HepG2 (cell line): Measurements from ENCODE around the gene TRPV4. TPM values are rescaled to one million over a fixed set of nuclear protein-coding genes. Genes with fewer than 3 reads are reported as not detected.

Experiments used
- ATAC-seq: fragments of 200-7000 bp; cut with Tn5 transposase; 3 replicates; pipeline ENCODE4 v1.9.1; 2020; ENCODE audit warnings: mild to moderate bottlenecking, moderate library complexity
- BruUV-seq: library from RNA; stranded (reverse); fragments of 400-500 nt; replicated peaks from 2 replicates; lab custom pipeline; 2021; lab: Mats Ljungman, UMichigan
- CTCF ChIA-PET: fragments of 300-600 bp; formaldehyde crosslinking; extraction: SDS; loops from one replicate; lab custom pipeline; 2021; ENCODE audit warnings: low total read pairs, inconsistent platforms, low intra/inter-chr PET ratio; lab: Yijun Ruan, JAX
- POLR2A ChIA-PET: fragments of 350-600 bp; sonication (Branson Sonifier 250); formaldehyde crosslinking; loops from one replicate; lab custom pipeline; 2020; ENCODE audit warnings: antibody characterized with exemption, inconsistent platforms; lab: Yijun Ruan, JAX
- DNase-seq: peaks from one replicate; pipeline ENCODE4 v3.0.0-alpha.2; 2015; ENCODE audit warnings: low spot score
- FAIRE-seq: peaks from 3 replicates; lab custom pipeline; 2011; peaks lifted over from hg19 to GRCh38; lab: Jason Lieb, UNC
- H2AFZ ChIP-seq: one replicate; pipeline ENCODE4 v1.6.1; 2011; ENCODE audit warnings: low read length, inconsistent platforms
- H3K27ac ChIP-seq: fragments of 300-600 bp; 3 replicates; pipeline ENCODE4 v1.8.0; 2011; ENCODE audit warnings: mixed run types, mild to moderate bottlenecking, mixed read lengths, low read length, inconsistent platforms; ENCODE audit not compliant: insufficient read depth; ENCODE audit errors: extremely low read length
- H3K27me3 ChIP-seq, 2 experiments: fragments of 200-600 bp in 1 of 2; 2 replicates in 1 of 2; 3 replicates in 1 of 2; pipeline versions ENCODE4 v1.6.0 to v1.8.0; 2011; ENCODE audit warnings: low read length in 2 of 2, mild to moderate bottlenecking in 2 of 2, moderate library complexity in 2 of 2, inconsistent platforms in 1 of 2; ENCODE audit not compliant: insufficient read depth in 2 of 2, control insufficient read depth in 1 of 2
- H3K36me3 ChIP-seq, 2 experiments: fragments of 200-600 bp in 1 of 2; replicated peaks in 1 of 2; 2 replicates in 1 of 2; 3 replicates in 1 of 2; pipeline versions ENCODE4 v1.5.1 to v1.8.0; 2011; ENCODE audit warnings: low read length in 2 of 2, inconsistent platforms in 1 of 2; ENCODE audit not compliant: insufficient read depth in 2 of 2, control insufficient read depth in 1 of 2
- H3K4me1 ChIP-seq: 2 replicates; pipeline ENCODE4 v1.5.1; 2012; ENCODE audit warnings: low read length, inconsistent platforms; ENCODE audit not compliant: insufficient read depth
- H3K4me2 ChIP-seq: 2 replicates; pipeline ENCODE4 v1.6.0; 2011; ENCODE audit warnings: low read depth, low read length, inconsistent platforms
- H3K4me3 ChIP-seq, 3 experiments: fragments of 200-600 bp in 1 of 3; sonication (generic), shearing (Covaris generic) in 1 of 3; replicated peaks in 1 of 3; 2 replicates each; pipeline ENCODE4 v1.5.1; 2011 to 2016; ENCODE audit warnings: low read length in 3 of 3, inconsistent platforms in 2 of 3, low read depth in 2 of 3, mild to moderate bottlenecking in 2 of 3, control low read depth in 1 of 3, mixed read lengths in 1 of 3; ENCODE audit not compliant: insufficient read depth in 1 of 3
- H3K79me2 ChIP-seq: one replicate; pipeline ENCODE4 v1.6.1; 2011; ENCODE audit warnings: low read length, inconsistent platforms; ENCODE audit not compliant: insufficient read depth
- H3K9ac ChIP-seq: 2 replicates; pipeline ENCODE4 v1.6.0; 2011; ENCODE audit warnings: mild to moderate bottlenecking, low read depth, low read length, inconsistent platforms; ENCODE audit not compliant: insufficient read depth
- H3K9me3 ChIP-seq: 2 replicates; pipeline ENCODE4 v1.5.1; 2012; ENCODE audit warnings: mild to moderate bottlenecking, low read length
- H4K20me1 ChIP-seq: 2 replicates; pipeline ENCODE4 v1.6.0; 2011; ENCODE audit warnings: inconsistent platforms, mild to moderate bottlenecking, low read length, moderate library complexity; ENCODE audit not compliant: insufficient read depth
- REST ChIP-seq, 2 experiments: IDR thresholded peaks; 2 replicates each; pipeline ENCODE4 v1.6.1; 2011 to 2012; ENCODE audit warnings: low read length in 2 of 2, borderline replicate concordance in 1 of 2, low read depth in 1 of 2, mild to moderate bottlenecking in 1 of 2, moderate library complexity in 1 of 2
- THAP8 ChIP-seq: sonication (generic); formaldehyde crosslinking; IDR thresholded peaks from 2 replicates; pipeline ENCODE4 v1.5.1; 2020; ENCODE audit warnings: missing genetic modification reagents, mild to moderate bottlenecking, borderline replicate concordance
- WGBS: methylation state at CpG from one replicate; pipeline ENCODE4 v1.1.6; 2017; ENCODE audit warnings: low lambda C conversion rate; 5-methylcytosine and 5-hydroxymethylcytosine counted together
- in situ Hi-C: cut with HindIII; loops from 2 replicates; pipeline ENCODE4 v1.10.0; 2017; ENCODE audit warnings: low pct_unique_long_range_greater_than_20kb; ENCODE audit not compliant: extremely low pct_ligation_motif_present
- intact Hi-C: fragments of 100-400 bp; cut with micrococcal nuclease; formaldehyde crosslinking; loops from one replicate; pipeline ENCODE4 v1.10.0; 2022; ENCODE audit not compliant: unreplicated experiment
- polyA plus RNA-seq, 8 experiments: library from polyadenylated mRNA; depleted of rRNA in 3 of 8; stranded (reverse) in 7 of 8; unstranded in 1 of 8; fragments of >200 nt; fragmentation: Illumina TruSeq in 4 of 8; extraction: Trizol in 4 of 8; gene quantifications; 2 replicates each; pipeline versions ENCODE4 v1.2.1 to v1.2.3, GENCODE V29; 2011 to 2016; ENCODE audit warnings: low read depth in 4 of 8, missing spikeins in 1 of 8, mixed read lengths in 1 of 8; ENCODE audit not compliant: insufficient read depth in 1 of 8
- total RNA-seq, 5 experiments: library from RNA; depleted of rRNA; stranded (reverse); fragments of >200 nt; fragmentation: Illumina TruSeq; extraction: Trizol; gene quantifications; 2 replicates each; pipeline ENCODE4 v1.2.3, GENCODE V29; 2016; ENCODE audit warnings: low read depth in 1 of 5

Gene TRPV4
- total and polyA plus RNA-seq, 2 of the 13 experiments (the other 11 are each of a cell fraction or from before 2014, with no cell fraction given): 0.66 to 4.7 TPM

GRCh38 chr12:109735051-109735521, 98.1 kb downstream of the TRPV4 start:
- 89% methylated on average over 12 of the region's 12 CpGs for WGBS
- intact Hi-C loops: no loop called here
- H3K4me2 ChIP-seq: no peak overlapping the region
- peaks cover 0 to 3% of the 10 kb centered on the region in 2 experiments; a peak in 1 of 5 replicates for H3K36me3 ChIP-seq
- H3K4me1 ChIP-seq: peaks cover 81% of the 10 kb centered on the region
- in situ Hi-C loops: no loop called here
- H3K9me3 ChIP-seq: no peaks in the 10 kb centered on the region
- ChIA-PET CTCF (no interaction called here), POLR2A (interaction anchor here (1.0 kb wide), 1 partner anchor 18 kb away, joined by 3 read pairs; no protein-coding TSS in a partner anchor)
- TF ChIP-seq REST (IDR thresholded peaks at IDR 0.05; ENCODE audit: borderline replicate concordance in 1 of 2, low read depth in 1 of 2, low read length in 2 of 2): peak; percentile 33 to 76
- TF ChIP-seq THAP8 (CRISPR knock-in tag): no peak
- no TSS peak for BruUV-seq
- H3K79me2 ChIP-seq: peaks cover 12% of the 10 kb centered on the region
- FAIRE-seq: no peak
- H3K4me3 ChIP-seq: no peak overlapping the region
- no peak overlapping the region for H3K9ac ChIP-seq
- H4K20me1 ChIP-seq: no peaks in the 10 kb centered on the region
- H2AFZ ChIP-seq: no peak overlapping the region
- no peaks in the 10 kb centered on the region for H3K27me3 ChIP-seq
- no peak overlapping the region for H3K27ac ChIP-seq
- DNase-seq: no peak
- no peak for ATAC-seq
